K562 (cell line): ENCODE data around the gene LAMA2. TPM values are rescaled to one million over a fixed set of nuclear protein-coding genes. Genes with fewer than 3 reads are reported as not detected.

ENCODE experiments used
- ATAC-seq: fragments of 200-7000 bp; cut with Tn5 transposase; 3 replicates; pipeline ENCODE4 v1.9.1; 2020; ENCODE audit warnings: moderate library complexity
- BruUV-seq: library from RNA; stranded (reverse); fragments of 400-500 nt; replicated peaks from 2 replicates; lab custom pipeline; 2021; lab: Mats Ljungman, UMichigan
- CTCF ChIA-PET: fragments of 300-600 bp; formaldehyde crosslinking; extraction: SDS; loops from one replicate; lab custom pipeline; 2021; ENCODE audit warnings: low intra/inter-chr PET ratio; lab: Yijun Ruan, JAX
- POLR2A ChIA-PET: fragments of 300-600, 350-650 bp; sonication (Branson Sonifier 250); formaldehyde crosslinking; extraction: SDS; loops from one replicate; lab custom pipeline; 2021; ENCODE audit warnings: antibody characterized with exemption, inconsistent platforms; lab: Yijun Ruan, JAX
- DNase-seq, 4 experiments: peaks; one replicate each; pipeline versions ENCODE4 v3.0.0 to v3.0.0-alpha.2; 2011 to 2018; ENCODE audit warnings: low spot score in 3 of 4, mixed read lengths in 3 of 4; ENCODE audit errors: extremely low read depth in 1 of 4
- FAIRE-seq: peaks from 2 replicates; lab custom pipeline; 2011; peaks lifted over from hg19 to GRCh38; lab: Jason Lieb, UNC
- H2AFZ ChIP-seq: 2 replicates; pipeline ENCODE4 v1.6.0; 2011; ENCODE audit warnings: low read depth, low read length, control low read depth, inconsistent platforms
- H3K27ac ChIP-seq: fragments of 200-600 bp; 3 replicates; pipeline ENCODE4 v1.8.0; 2011; ENCODE audit warnings: low read depth, mild to moderate bottlenecking, control low read depth, inconsistent platforms, low read length, moderate library complexity, mixed read lengths; ENCODE audit errors: extremely low read depth
- H3K27me3 ChIP-seq, 2 experiments: fragments of 300-600 bp in 1 of 2; 2 replicates in 1 of 2; 3 replicates in 1 of 2; pipeline versions ENCODE4 v1.6.0 to v1.8.0; 2011; ENCODE audit warnings: inconsistent platforms in 2 of 2, low read length in 2 of 2, mild to moderate bottlenecking in 1 of 2, mixed read lengths in 1 of 2, moderate library complexity in 1 of 2; ENCODE audit not compliant: control insufficient read depth in 2 of 2, insufficient read depth in 2 of 2
- H3K36me3 ChIP-seq: fragments of 300-600 bp; 3 replicates; pipeline ENCODE4 v1.8.0; 2011; ENCODE audit warnings: mild to moderate bottlenecking, low read length, inconsistent platforms; ENCODE audit not compliant: control insufficient read depth, insufficient read depth
- H3K4me1 ChIP-seq, 2 experiments: fragments of 200-600 bp in 1 of 2; replicated peaks in 1 of 2; 2 replicates in 1 of 2; 3 replicates in 1 of 2; pipeline versions ENCODE4 v1.5.1 to v1.8.0; 2011; ENCODE audit warnings: inconsistent platforms in 2 of 2, low read length in 2 of 2, mild to moderate bottlenecking in 1 of 2, mixed read lengths in 1 of 2, moderate library complexity in 1 of 2; ENCODE audit not compliant: control insufficient read depth in 2 of 2, insufficient read depth in 2 of 2
- H3K4me2 ChIP-seq: 2 replicates; pipeline ENCODE4 v1.6.1; 2011; ENCODE audit warnings: low read length, control low read depth, inconsistent platforms, mixed read lengths; ENCODE audit not compliant: insufficient read depth
- H3K4me3 ChIP-seq: fragments of 200-600 bp; sonication (generic), shearing (Covaris generic); 2 replicates; pipeline ENCODE4 v1.5.1; 2016; ENCODE audit warnings: control low read depth, inconsistent platforms
- H3K79me2 ChIP-seq: fragments of 200-600 bp; 3 replicates; pipeline ENCODE4 v1.8.0; 2011; ENCODE audit warnings: low read length, inconsistent platforms; ENCODE audit not compliant: control insufficient read depth, insufficient read depth
- H3K9ac ChIP-seq, 2 experiments: 2 replicates each; pipeline versions ENCODE4 v1.6.0 to v1.6.1; 2011; ENCODE audit warnings: low read depth in 2 of 2, low read length in 2 of 2, control low read depth in 1 of 2, inconsistent platforms in 1 of 2, mild to moderate bottlenecking in 1 of 2, mixed read lengths in 1 of 2; ENCODE audit not compliant: insufficient read depth in 1 of 2
- H3K9me1 ChIP-seq: one replicate; pipeline ENCODE4 v1.6.0; 2011; ENCODE audit warnings: inconsistent platforms, mild to moderate bottlenecking, low read length, moderate library complexity; ENCODE audit not compliant: control insufficient read depth, insufficient read depth
- H3K9me3 ChIP-seq: replicated peaks from 2 replicates; pipeline ENCODE4 v1.5.1; 2011; ENCODE audit warnings: low read depth, low read length, inconsistent platforms; ENCODE audit not compliant: control insufficient read depth, insufficient read depth
- H4K20me1 ChIP-seq: replicated peaks from 2 replicates; pipeline ENCODE4 v1.6.1; 2011; ENCODE audit warnings: low read length, inconsistent platforms, mixed read lengths; ENCODE audit not compliant: control insufficient read depth, insufficient read depth
- HDAC6 ChIP-seq: IDR thresholded peaks from 2 replicates; pipeline ENCODE4 v1.6.1; 2012; ENCODE audit warnings: low read depth, mild to moderate bottlenecking, control low read depth, inconsistent platforms, low read length, moderate library complexity
- HDGF ChIP-seq: fragments of 450-650 bp; IDR thresholded peaks from 2 replicates; pipeline ENCODE4 v1.6.1; 2016
- LARP7 ChIP-seq: fragments of 450-650 bp; IDR thresholded peaks from 2 replicates; pipeline ENCODE4 v1.6.1; 2016
- MEIS2 ChIP-seq: fragments of 450-650 bp; IDR thresholded peaks from 2 replicates; pipeline ENCODE4 v1.6.1; 2014; ENCODE audit warnings: mild to moderate bottlenecking; ENCODE audit not compliant: partially characterized antibody
- SIRT6 ChIP-seq: IDR thresholded peaks from one replicate; pipeline ENCODE4 v1.6.1; 2012; ENCODE audit warnings: low read depth, mild to moderate bottlenecking, control low read depth, inconsistent platforms, low read length, moderate library complexity
- SMAD1 ChIP-seq: fragments of 150-350 bp; IDR thresholded peaks from 2 replicates; pipeline ENCODE4 v1.6.1; 2014; ENCODE audit warnings: low read length, low read depth; ENCODE audit not compliant: partially characterized antibody
- ZNF263 ChIP-seq: sonication (generic); formaldehyde crosslinking; IDR thresholded peaks from 2 replicates; pipeline ENCODE4 v1.8.0; 2022; ENCODE audit warnings: mild to moderate bottlenecking, missing genetic modification reagents, borderline replicate concordance
- ZNF699 ChIP-seq: fragments of 250-450 bp; sonication (Bioruptor Pico); IDR thresholded peaks from 2 replicates; pipeline ENCODE4 v1.8.0; 2021; ENCODE audit warnings: mild to moderate bottlenecking, moderate library complexity; ENCODE audit not compliant: insufficient replicate concordance
- ZSCAN29 ChIP-seq: fragments of 450-650 bp; IDR thresholded peaks from 2 replicates; pipeline ENCODE4 v1.6.1; 2017
- WGBS: fragments of 100-300 bp; shearing (Covaris generic); methylation state at CpG from one replicate; pipeline ENCODE4 v1.1.6; 2016; ENCODE audit warnings: low coverage, mixed read lengths; ENCODE audit not compliant: insufficient coverage; ENCODE audit errors: missing lambda C conversion rate; 5-methylcytosine and 5-hydroxymethylcytosine counted together
- in situ Hi-C: fragments of 300-500 bp; cut with MboI; formaldehyde crosslinking; loops from 4 replicates; pipeline ENCODE4 v1.15.0; 2018; ENCODE audit warnings: inconsistent platforms, mixed read lengths
- intact Hi-C: fragments of 100-400 bp; cut with micrococcal nuclease; formaldehyde crosslinking; loops from 2 replicates; pipeline ENCODE4 v1.14.2; 2022
- polyA plus RNA-seq, 8 experiments: library from polyadenylated mRNA; depleted of rRNA in 4 of 8; stranded (reverse) in 5 of 8; unstranded in 3 of 8; fragments of >200 nt; fragmentation: Nextera tagmentation in 2 of 8; fragmentation: Illumina TruSeq in 1 of 8; extraction: Ambion mirVana in 2 of 8; extraction: Trizol in 1 of 8; gene quantifications; 2 replicates each; pipeline versions ENCODE4 v1.2.1 to v1.2.3, GENCODE V29; 2011 to 2014; ENCODE audit warnings: inconsistent platforms in 1 of 8, missing spikeins in 1 of 8
- total RNA-seq, 7 experiments: library from RNA; depleted of rRNA in 6 of 7; stranded (reverse); fragments of >200 nt in 6 of 7; fragmentation: Illumina TruSeq in 2 of 7; extraction: Trizol in 2 of 7; gene quantifications; 2 replicates each; pipeline versions ENCODE4 v1.2.1 to v1.2.3, GENCODE V29; 2011 to 2021; ENCODE audit warnings: low replicate concordance in 1 of 7
- TF ChIP-seq, protein P1 (sequence below): fragments of 200-400 bp; formaldehyde crosslinking; IDR thresholded peaks from 2 replicates; pipeline ENCODE4 v1.6.1; 2017; ENCODE audit warnings: mild to moderate bottlenecking, low read depth, low read length, moderate library complexity
- TF ChIP-seq, protein P2 (sequence below): fragments of 450-650 bp; IDR thresholded peaks from 2 replicates; pipeline ENCODE4 v1.6.1; 2016; ENCODE audit warnings: low read depth
- TF ChIP-seq, protein P3 (sequence below): fragments of 250-450 bp; sonication (Bioruptor Pico); IDR thresholded peaks from 2 replicates; pipeline ENCODE4 v1.5.1; 2021; ENCODE audit warnings: mild to moderate bottlenecking

The LAMA2 gene
- total and polyA plus RNA-seq, 9 of the 15 experiments (the other 6 are each of a cell fraction or from before 2014, with no cell fraction given) = 0.04 to 1.5 (median 0.36) TPM

DNA sequence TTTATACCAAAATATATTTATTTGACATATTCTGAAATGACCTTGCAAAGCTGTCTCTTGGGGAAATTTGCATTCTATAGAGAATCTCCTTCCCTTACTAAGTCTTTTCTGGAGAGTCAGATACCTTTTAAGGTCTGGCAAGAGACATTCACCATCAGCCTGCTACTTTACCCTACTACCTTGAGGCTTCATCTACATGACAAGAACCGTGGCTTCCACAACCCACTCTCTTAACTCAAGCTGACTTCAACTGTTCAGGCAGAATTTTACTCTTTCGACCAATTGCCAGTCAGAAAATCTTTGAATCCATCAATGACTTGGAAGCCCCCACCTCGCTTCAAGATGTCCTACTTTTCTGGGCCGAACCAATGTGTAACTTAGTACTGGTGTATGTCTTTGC, 314.2 kb downstream of the LAMA2 start:
- no peak for FAIRE-seq
- intact Hi-C loops = no loop called here
- no peaks in the 10 kb centered on the region for H4K20me1 ChIP-seq
- no peak overlapping the region for H2AFZ ChIP-seq
- no peaks in the 10 kb centered on the region for H3K36me3 ChIP-seq
- H3K4me1 ChIP-seq = no peaks in the 10 kb centered on the region
- H3K27ac ChIP-seq = no peak overlapping the region
- H3K4me2 ChIP-seq = no peak overlapping the region
- in situ Hi-C loops = no loop called here
- ChIA-PET POLR2A (no interaction called here), CTCF (no interaction called here)
- no peak overlapping the region for H3K9ac ChIP-seq
- H3K79me2 ChIP-seq = no peaks in the 10 kb centered on the region
- no TSS peak for BruUV-seq
- no peak for ATAC-seq
- no peaks in the 10 kb centered on the region for H3K27me3 ChIP-seq
- DNase-seq = no peak
- 0% methylated on average over 4 of the region's 4 CpGs for WGBS
- no peak overlapping the region for H3K4me3 ChIP-seq
- no peaks in the 10 kb centered on the region; the same call in 1 of the 2 replicates for H3K9me3 ChIP-seq
- H3K9me1 ChIP-seq = no peaks in the 10 kb centered on the region
- no peak for TF ChIP-seq LARP7
- TF ChIP-seq, protein P1, sequence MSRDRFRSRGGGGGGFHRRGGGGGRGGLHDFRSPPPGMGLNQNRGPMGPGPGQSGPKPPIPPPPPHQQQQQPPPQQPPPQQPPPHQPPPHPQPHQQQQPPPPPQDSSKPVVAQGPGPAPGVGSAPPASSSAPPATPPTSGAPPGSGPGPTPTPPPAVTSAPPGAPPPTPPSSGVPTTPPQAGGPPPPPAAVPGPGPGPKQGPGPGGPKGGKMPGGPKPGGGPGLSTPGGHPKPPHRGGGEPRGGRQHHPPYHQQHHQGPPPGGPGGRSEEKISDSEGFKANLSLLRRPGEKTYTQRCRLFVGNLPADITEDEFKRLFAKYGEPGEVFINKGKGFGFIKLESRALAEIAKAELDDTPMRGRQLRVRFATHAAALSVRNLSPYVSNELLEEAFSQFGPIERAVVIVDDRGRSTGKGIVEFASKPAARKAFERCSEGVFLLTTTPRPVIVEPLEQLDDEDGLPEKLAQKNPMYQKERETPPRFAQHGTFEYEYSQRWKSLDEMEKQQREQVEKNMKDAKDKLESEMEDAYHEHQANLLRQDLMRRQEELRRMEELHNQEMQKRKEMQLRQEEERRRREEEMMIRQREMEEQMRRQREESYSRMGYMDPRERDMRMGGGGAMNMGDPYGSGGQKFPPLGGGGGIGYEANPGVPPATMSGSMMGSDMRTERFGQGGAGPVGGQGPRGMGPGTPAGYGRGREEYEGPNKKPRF = no peak
- no peak for TF ChIP-seq MEIS2
- no peak for TF ChIP-seq ZNF699 (CRISPR knock-in tag)
- TF ChIP-seq HDAC6 = no peak
- TF ChIP-seq SIRT6 = no peak
- TF ChIP-seq, protein P2, sequence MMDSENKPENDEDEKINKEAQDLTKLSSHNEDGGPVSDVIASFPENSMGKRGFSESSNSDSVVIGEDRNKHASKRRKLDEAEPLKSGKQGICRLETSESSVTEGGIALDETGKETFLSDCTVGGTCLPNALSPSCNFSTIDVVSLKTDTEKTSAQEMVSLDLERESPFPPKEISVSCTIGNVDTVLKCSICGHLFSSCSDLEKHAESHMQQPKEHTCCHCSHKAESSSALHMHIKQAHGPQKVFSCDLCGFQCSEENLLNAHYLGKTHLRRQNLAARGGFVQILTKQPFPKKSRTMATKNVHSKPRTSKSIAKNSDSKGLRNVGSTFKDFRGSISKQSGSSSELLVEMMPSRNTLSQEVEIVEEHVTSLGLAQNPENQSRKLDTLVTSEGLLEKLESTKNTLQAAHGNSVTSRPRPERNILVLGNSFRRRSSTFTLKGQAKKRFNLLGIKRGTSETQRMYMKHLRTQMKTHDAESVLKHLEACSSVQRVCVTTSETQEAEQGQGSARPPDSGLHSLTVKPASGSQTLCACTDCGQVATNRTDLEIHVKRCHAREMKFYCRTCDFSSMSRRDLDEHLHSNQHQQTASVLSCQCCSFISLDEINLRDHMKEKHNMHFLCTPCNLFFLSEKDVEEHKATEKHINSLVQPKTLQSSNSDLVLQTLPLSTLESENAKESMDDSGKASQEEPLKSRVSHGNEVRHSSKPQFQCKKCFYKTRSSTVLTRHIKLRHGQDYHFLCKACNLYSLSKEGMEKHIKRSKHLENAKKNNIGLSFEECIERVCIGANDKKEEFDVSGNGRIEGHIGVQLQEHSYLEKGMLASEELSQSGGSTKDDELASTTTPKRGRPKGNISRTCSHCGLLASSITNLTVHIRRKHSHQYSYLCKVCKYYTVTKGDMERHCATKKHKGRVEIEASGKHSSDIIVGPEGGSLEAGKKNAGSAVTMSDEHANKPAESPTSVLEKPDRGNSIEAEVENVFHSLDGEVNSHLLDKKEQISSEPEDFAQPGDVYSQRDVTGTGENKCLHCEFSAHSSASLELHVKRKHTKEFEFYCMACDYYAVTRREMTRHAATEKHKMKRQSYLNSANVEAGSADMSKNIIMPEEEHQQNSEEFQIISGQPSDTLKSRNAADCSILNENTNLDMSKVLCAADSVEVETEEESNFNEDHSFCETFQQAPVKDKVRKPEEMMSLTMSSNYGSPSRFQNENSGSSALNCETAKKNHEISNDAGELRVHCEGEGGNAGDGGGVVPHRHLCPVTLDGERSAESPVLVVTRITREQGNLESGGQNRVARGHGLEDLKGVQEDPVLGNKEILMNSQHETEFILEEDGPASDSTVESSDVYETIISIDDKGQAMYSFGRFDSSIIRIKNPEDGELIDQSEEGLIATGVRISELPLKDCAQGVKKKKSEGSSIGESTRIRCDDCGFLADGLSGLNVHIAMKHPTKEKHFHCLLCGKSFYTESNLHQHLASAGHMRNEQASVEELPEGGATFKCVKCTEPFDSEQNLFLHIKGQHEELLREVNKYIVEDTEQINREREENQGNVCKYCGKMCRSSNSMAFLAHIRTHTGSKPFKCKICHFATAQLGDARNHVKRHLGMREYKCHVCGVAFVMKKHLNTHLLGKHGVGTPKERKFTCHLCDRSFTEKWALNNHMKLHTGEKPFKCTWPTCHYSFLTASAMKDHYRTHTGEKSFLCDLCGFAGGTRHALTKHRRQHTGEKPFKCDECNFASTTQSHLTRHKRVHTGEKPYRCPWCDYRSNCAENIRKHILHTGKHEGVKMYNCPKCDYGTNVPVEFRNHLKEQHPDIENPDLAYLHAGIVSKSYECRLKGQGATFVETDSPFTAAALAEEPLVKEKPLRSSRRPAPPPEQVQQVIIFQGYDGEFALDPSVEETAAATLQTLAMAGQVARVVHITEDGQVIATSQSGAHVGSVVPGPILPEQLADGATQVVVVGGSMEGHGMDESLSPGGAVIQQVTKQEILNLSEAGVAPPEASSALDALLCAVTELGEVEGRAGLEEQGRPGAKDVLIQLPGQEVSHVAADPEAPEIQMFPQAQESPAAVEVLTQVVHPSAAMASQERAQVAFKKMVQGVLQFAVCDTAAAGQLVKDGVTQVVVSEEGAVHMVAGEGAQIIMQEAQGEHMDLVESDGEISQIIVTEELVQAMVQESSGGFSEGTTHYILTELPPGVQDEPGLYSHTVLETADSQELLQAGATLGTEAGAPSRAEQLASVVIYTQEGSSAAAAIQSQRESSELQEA = no peak
- no peak for TF ChIP-seq HDGF
- TF ChIP-seq ZSCAN29 = no peak
- TF ChIP-seq ZNF263 = no peak
- no peak for TF ChIP-seq SMAD1
- TF ChIP-seq, protein P3, sequence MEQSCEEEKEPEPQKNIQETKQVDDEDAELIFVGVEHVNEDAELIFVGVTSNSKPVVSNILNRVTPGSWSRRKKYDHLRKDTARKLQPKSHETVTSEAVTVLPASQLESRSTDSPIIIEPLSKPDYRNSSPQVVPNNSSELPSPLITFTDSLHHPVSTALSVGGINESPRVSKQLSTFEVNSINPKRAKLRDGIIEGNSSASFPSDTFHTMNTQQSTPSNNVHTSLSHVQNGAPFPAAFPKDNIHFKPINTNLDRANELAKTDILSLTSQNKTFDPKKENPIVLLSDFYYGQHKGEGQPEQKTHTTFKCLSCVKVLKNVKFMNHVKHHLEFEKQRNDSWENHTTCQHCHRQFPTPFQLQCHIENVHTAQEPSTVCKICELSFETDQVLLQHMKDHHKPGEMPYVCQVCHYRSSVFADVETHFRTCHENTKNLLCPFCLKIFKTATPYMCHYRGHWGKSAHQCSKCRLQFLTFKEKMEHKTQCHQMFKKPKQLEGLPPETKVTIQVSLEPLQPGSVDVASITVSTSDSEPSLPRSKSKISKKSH (CRISPR knock-in tag) = no peak
